Retina (tissue), 1 donor: ENCODE data around the gene ZSWIM9.
"Not testable (repeated sequence)": the region's sequence is repeated elsewhere in the genome, so short reads cannot be mapped to it uniquely, and the experiment has no call there.

Source experiments
- DNase-seq: peaks from one replicate; pipeline ENCODE4 v3.0.0-alpha.2; 2016

The ZSWIM9 gene

GRCh38 chr19:48221628-48222027, 51.1 kb downstream of the ZSWIM9 start:
- DNase-seq: no peak

GRCh38 chr19:48230555-48231129, 60.2 kb downstream of the ZSWIM9 start:
- DNase-seq: no peak

DNA sequence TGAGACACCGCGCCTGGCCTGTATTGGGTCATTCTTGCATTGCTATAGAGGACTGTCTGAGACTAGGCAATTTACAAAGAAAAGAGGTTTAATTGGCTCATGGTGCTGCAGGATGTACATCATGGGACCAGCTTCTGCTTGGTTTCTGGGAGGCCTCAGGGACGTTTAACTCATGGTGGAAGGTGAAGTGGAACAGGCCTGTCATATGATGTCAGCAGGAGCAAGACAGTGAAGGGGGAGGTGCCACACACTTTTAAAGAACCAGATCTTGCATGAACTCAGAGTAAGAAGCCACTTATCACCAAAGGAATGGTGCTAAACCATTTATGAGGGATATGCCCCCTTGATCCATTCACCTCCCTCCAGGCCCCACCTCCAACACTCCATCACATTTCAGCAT, 66.6 kb downstream of the ZSWIM9 start:
- DNase-seq: no peak

DNA sequence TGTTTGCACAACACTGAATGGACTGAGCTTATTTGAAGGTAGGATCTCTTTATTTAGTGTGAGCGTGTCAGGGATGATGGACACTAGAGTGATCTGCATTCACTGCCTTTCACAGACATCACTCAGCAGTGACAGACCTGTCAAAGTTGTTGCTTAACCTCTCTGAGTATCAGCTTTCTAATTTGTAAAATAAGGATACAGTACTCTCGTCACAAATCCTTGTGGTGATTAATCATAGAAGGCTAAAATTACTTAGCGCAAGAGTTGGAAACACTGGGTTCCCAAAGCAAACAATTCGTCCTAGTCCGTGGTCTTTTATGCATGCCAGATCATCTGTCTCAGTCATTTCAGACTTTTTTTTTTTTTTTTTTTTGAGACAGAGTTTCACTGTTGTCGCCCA, 68.6 kb downstream of the ZSWIM9 start:
- no peak for DNase-seq

- DNase-seq: no peak
Observed at GRCh38 chr19:48239582-48240141, 69.2 kb downstream of the ZSWIM9 start.

GRCh38 chr19:48241771-48242170, 71.3 kb downstream of the ZSWIM9 start:
- DNase-seq: not testable (repeated sequence)

GRCh38 chr19:48244281-48244680, 73.8 kb downstream of the ZSWIM9 start:
- DNase-seq: no peak

DNA sequence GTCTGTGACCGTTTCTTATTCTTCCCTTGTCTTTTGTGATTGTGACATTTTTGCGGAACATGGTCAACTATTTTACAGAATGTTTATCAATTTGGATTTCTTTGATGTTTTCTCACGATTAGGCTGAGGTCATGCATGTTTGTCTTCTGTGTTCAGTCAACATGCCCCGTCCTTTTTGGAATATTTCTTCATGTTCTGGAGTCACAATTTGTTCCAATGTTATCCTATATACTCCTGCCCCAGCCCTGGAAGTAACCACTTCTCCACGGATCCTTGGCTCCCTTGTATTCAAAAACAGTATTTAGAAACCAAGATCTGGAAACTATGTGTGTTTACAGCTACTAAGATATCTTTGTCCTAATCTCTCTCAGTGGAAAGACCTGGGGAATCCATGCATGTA, 75.6 kb downstream of the ZSWIM9 start:
- no peak for DNase-seq

DNA sequence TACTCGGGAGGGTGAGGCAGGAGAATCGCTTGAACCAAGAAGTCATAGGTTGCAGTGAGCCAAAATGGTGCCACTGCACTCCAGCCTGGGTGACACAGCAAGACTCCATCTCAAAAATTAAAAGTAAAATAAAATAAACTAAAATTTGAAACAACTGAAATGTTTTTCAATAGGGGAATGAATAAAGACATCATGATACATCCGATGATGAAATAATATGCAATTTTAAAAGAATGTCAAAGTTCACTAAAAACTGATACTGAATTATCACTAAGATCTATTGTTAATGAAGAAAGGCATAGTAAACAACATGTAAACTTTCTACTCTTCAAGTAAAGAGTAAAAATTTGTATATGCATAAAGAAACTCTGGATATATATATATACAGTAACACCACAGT, 76.7 kb downstream of the ZSWIM9 start:
- no peak for DNase-seq
